Right lung (tissue), 5 donors: ENCODE data around the gene TM7SF3. TPM values are rescaled to one million over a fixed set of nuclear protein-coding genes. Genes with fewer than 3 reads are reported as not detected.
A peak's percentile ranks its signal among the peaks of the same experiment; 100 is the strongest.
"Not testable (repeated sequence)": the region's sequence is repeated elsewhere in the genome, so short reads cannot be mapped to it uniquely, and the experiment has no call there.

ENCODE experiments used
- DNase-seq, 2 donors: peaks; one replicate each; pipeline ENCODE4 v3.0.0-alpha.2; 2013
- polyA plus RNA-seq, 5 donors: library from polyadenylated mRNA; unstranded; fragments of 120-200 nt; gene quantifications; one replicate each; pipeline versions ENCODE4 v1.2.1 to v1.2.3, GENCODE V29; 2013; ENCODE audit warnings: inconsistent platforms in 1 of 5, low replicate concordance in 1 of 5; ENCODE audit not compliant: insufficient read length in 5 of 5, insufficient read depth in 1 of 5

Gene TM7SF3
- polyA plus RNA-seq, 5 donors, result 44.3 to 77.9 (median 61.3) TPM

- peak; percentile 21 to 22 for DNase-seq
These were observed 26.4 kb downstream of the TM7SF3 start for GRCh38 chr12:26987634-26988424.

DNA sequence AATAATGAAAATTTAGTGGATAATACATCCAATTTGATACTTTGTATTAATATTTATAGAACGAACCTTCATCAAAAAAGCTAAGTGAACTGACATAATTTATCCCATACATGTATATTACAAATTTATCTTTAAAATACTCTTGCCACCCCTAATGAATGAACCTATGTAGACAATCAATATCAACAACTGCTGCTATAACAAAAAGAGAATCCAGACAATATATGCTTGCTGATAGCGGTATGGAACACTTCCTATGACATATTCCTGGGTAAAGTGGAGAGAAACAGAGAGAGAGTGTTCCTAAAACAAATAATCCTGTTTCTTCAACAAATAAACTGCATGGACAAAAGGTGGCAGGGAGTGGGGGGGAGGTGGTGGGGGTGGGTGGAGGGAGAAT, 31.3 kb downstream of the TM7SF3 start:
- DNase-seq, result no peak

- DNase-seq, result no peak
These were observed 34.5 kb downstream of the TM7SF3 start for GRCh38 chr12:26979733-26980132.

- no peak for DNase-seq
These were observed 35.4 kb downstream of the TM7SF3 start for GRCh38 chr12:26978801-26979200.

DNA sequence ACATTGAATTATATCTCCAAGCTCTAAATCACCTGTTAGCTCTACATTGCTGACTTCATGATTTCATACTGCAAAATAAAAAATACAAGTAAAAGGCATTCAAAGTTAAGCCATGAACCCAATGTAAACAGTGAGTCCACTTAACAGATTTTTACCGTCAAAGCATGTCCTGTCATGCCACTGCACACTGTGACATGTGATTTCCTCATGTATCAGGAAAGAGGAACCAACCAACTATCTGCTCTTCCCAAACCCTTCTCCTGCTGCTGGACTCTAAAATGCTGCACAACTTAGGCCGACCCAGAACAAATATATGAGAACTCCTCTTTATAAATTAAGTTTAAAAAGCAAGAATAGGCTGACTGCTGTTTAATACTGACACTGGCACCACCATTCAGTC, 37.5 kb downstream of the TM7SF3 start:
- DNase-seq, result no peak

DNA sequence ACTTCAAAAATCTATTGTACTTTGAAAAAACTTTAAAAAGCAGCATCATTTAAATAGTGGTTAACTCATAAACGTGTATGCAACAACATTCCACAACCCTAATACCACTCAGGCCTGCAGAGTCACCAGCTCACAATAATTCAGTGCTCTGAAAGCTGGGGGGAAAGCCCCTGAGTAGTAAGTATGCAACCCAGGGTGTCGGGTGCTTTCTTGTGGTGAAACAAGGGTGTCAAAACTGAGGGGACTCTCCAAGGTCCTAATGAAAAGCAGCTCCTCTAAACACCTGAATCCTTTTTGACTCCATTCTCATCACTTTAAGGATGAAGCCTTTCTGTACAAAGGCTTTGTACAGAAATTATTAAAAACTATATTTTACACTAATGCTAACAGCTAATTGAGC, 42.2 kb downstream of the TM7SF3 start:
- DNase-seq, result no peak

DNA sequence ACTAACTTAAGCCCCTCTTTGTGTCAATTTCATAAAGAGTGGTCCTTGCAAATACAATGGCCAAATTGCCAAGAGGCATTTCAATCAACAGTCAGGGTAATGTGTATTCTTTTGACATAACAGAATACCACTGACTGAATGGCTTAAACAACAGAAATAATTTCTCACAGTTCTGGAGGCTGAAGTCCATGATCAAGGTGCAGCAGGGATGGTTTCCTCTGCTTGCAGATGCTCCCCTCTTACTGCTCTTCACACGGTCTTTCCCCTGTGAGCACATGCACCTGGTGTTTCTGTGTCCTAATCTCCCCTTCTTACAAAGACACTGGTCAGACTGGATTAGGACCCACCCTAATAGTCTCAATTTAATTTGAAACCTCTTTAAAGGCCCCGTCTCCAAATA, 44.0 kb downstream of the TM7SF3 start:
- no peak for DNase-seq

DNA sequence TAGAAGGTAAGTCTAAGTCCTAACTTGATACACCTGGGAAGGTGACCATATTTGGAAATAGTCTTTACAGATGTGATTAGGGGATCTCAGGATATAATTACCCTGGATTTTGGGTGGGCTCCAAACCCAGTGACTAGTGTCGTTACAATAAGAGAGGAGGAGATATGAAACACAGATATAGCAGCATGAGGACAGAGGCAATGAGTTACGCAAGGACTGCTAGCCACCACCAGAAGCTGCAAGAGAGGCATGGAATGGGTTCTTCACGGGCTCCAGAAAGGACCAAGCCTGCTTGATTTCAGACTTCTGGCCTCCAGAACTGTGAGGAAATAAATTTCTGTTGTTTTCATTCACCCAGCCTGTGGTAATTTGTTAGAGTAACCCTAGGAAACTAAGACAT, 47.3 kb downstream of the TM7SF3 start:
- no peak for DNase-seq

DNA sequence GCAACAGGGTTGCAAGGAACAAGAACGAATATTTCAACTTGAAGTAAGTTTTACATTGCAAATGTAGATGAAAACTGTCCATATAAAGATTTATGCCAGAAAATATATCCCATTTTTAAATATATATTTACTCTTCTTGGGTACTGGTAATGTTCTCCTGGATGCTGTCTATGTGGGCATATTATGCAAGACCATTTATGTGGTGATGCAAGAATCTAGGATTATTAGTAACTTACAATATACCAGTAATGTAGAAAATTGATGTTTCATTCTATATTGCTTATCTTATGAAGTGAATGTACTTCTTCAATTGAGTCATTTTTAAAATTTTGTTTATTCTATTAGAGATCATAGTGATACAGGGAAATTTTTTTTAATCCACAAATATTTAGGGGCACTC, 50.8 kb downstream of the TM7SF3 start:
- no peak for DNase-seq

DNA sequence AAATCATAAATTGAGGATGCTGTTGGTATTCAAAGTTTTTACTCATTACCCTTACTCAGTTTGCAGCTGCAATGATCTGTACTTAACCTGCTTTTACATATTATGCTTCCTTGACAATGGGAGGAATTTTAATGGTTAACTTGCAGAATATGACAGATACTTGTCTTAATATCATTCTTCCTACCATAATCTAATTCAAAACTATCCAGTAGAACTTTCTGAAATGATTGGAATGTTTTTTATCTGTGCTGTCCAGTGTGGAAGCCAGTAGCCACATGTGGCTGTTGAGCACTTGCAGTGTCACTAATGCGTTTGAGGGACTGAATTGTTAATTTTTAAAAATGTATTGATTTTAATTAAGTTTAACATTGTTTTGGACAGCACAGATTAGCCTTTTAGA, 52.4 kb downstream of the TM7SF3 start:
- no peak for DNase-seq

- not testable (repeated sequence) for DNase-seq
These were observed 52.8 kb downstream of the TM7SF3 start for GRCh38 chr12:26961391-26961790.

DNA sequence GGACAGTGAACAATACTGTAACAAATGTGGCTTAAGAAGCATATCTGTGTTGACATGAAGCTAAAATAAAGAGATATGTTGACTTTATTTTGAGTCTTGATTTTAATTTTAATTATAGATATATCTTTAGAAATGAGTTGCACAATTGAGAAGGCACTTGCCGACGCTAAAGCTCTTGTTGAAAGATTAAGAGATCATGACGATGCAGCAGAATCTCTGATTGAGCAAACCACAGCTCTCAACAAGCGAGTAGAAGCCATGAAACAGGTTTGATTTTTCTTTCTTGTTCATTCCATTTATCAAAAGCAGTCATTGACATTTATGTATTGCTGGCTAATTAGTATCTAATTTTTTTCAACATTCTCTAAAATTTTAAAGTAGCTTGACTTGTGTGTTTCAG, 60.2 kb downstream of the TM7SF3 start:
- no peak for DNase-seq

DNA sequence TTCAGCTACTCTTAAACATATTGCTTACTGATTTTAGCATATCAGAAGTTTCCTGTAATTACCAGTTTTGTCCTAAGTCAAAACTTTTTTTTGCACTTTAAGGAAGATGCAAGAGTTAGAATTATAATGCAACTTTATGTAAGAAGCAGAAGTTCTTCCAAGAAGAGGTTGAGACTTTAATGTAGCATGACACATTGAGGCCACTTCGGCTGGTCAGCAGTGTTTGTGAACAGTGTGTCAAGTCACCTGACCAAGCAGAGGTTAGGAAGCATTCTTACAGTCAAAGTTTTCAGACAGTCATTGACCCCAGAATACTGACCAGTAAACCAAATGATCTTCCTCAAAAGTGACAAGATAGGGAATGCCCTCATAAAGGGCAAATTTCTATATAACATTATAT, 60.7 kb downstream of the TM7SF3 start:
- DNase-seq, result no peak

GRCh38 chr12:26948309-26948708, 65.9 kb downstream of the TM7SF3 start:
- DNase-seq, result no peak

- no peak for DNase-seq
These were observed 73.0 kb downstream of the TM7SF3 start for GRCh38 chr12:26941215-26941594.

- no peak for DNase-seq
These were observed 73.5 kb downstream of the TM7SF3 start for GRCh38 chr12:26940516-26941214.

DNA sequence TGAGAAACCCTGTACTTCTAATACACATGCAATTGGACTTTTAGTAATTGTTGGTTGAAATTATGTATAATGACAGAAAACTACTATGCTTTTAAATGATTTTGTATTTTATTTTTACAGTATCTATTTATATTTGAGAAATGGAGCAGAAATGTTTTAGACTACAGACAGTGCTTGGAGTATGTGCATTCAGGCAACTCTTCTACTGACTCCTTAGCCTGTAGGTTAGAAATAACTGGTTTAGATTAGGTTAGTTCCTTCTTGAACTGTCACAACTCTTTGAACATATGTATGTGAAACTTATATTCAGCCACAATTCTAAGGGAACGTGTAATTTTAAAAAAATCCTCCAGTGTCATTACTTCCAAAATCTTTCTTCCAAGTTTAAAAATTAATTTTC, 74.2 kb downstream of the TM7SF3 start:
- DNase-seq, result no peak

GRCh38 chr12:26939192-26939832, 74.9 kb downstream of the TM7SF3 start:
- DNase-seq, result no peak

GRCh38 chr12:26938701-26939062, 75.5 kb downstream of the TM7SF3 start:
- DNase-seq, result no peak

GRCh38 chr12:26937863-26938700, 76.1 kb downstream of the TM7SF3 start, which contains the start of the genes FGFR1OP2 and INTS13:
Gene FGFR1OP2 (plus strand): TSS chr12:26938470. CDS start chr12:26954159, 15,689 bp downstream.
Gene INTS13 (minus strand): TSS chr12:26937981. CDS start chr12:26936803, 1,178 bp downstream.
- DNase-seq, result peak; percentile 99

- DNase-seq, result peak in 1 of 2 donors; percentile 23
These were observed 76.7 kb downstream of the TM7SF3 start for GRCh38 chr12:26937443-26937862.
